GM21381 (cell line): ENCODE measurements around the gene CMTR2.
A peak's percentile ranks its signal among the peaks of the same experiment; 100 is the strongest.
"Not testable (repeated sequence)": the region's sequence is repeated elsewhere in the genome, so short reads cannot be mapped to it uniquely, and the experiment has no call there.

Experiments
- ATAC-seq: cut with Tn5 transposase; IDR thresholded peaks from one replicate; pipeline ENCODE4 v1.9.1; 2021; ENCODE audit warnings: mild to moderate bottlenecking, moderate library complexity; ENCODE audit not compliant: unreplicated experiment

The CMTR2 gene

GRCh38 chr16:71288890-71289731, at the start of gene CMTR2:
CMTR2 (minus strand) TSS chr16:71289402; CDS start chr16:71285920, 3,482 bp downstream.
- ATAC-seq: peak; percentile 95

- no peak for ATAC-seq
Measured at GRCh38 chr16:71338632-71339031, 49.4 kb upstream of the CMTR2 start.

- ATAC-seq: no peak
Measured at GRCh38 chr16:71338193-71338592, 49.0 kb upstream of the CMTR2 start.

- ATAC-seq: no peak
Measured at GRCh38 chr16:71337631-71338030, 48.4 kb upstream of the CMTR2 start.

- no peak for ATAC-seq
Measured at GRCh38 chr16:71328151-71328550, 38.9 kb upstream of the CMTR2 start.

GRCh38 chr16:71327720-71328119, 38.5 kb upstream of the CMTR2 start:
- no peak for ATAC-seq

GRCh38 chr16:71319999-71320398, 30.8 kb upstream of the CMTR2 start:
- ATAC-seq: no peak

GRCh38 chr16:71315269-71315668, 26.1 kb upstream of the CMTR2 start:
- ATAC-seq: no peak

GRCh38 chr16:71313591-71313990, 24.4 kb upstream of the CMTR2 start:
- ATAC-seq: not testable (repeated sequence)

GRCh38 chr16:71311553-71312158, 22.5 kb upstream of the CMTR2 start:
- no peak for ATAC-seq

- no peak for ATAC-seq
Measured at GRCh38 chr16:71303938-71304337, 14.7 kb upstream of the CMTR2 start.

- no peak for ATAC-seq
Measured at GRCh38 chr16:71297341-71297634, 8.1 kb upstream of the CMTR2 start.

GRCh38 chr16:71296584-71297340, 7.6 kb upstream of the CMTR2 start:
- ATAC-seq: no peak

- ATAC-seq: no peak
Measured at GRCh38 chr16:71295950-71296349, 6.7 kb upstream of the CMTR2 start.

GRCh38 chr16:71293919-71294318, 4.7 kb upstream of the CMTR2 start:
- no peak for ATAC-seq

- not testable (repeated sequence) for ATAC-seq
Measured at GRCh38 chr16:71292095-71292494, 2.9 kb upstream of the CMTR2 start.

- no peak for ATAC-seq
Measured at GRCh38 chr16:71289732-71290062, 495 bp upstream of the CMTR2 start.

- no peak for ATAC-seq
Measured at GRCh38 chr16:71288570-71288889, 672 bp downstream of the CMTR2 start.

GRCh38 chr16:71287911-71288310, 1.3 kb downstream of the CMTR2 start:
- no peak for ATAC-seq

GRCh38 chr16:71287454-71287853, 1.7 kb downstream of the CMTR2 start:
- no peak for ATAC-seq

GRCh38 chr16:71283612-71284011, 5.6 kb downstream of the CMTR2 start:
- no peak for ATAC-seq

GRCh38 chr16:71282943-71283342, 6.3 kb downstream of the CMTR2 start:
- ATAC-seq: no peak
